Activated CD4-positive, alpha-beta T cell treated with anti-CD3 and anti-CD28 coated beads, Interleukin-2, amount 10 ng/mL, durations not matched to agents 24 days and 14 days (primary cell): ENCODE data around the gene ENO1. TPM values are rescaled to one million over a fixed set of nuclear protein-coding genes. Genes with fewer than 3 reads are reported as not detected.
"Not testable (repeated sequence)": the region's sequence is repeated elsewhere in the genome, so short reads cannot be mapped to it uniquely, and the experiment has no call there.

Source experiments
- DNase-seq: peaks from one replicate; pipeline ENCODE4 v3.0.0; 2022
- H3K27ac Mint-ChIP-seq: one replicate; pipeline ENCODE4 v1.8.0; 2022; ENCODE audit warnings: mild to moderate bottlenecking, mixed read lengths
- H3K27me3 Mint-ChIP-seq: one replicate; pipeline ENCODE4 v1.8.0; 2022; ENCODE audit warnings: mixed read lengths
- H3K36me3 Mint-ChIP-seq: one replicate; pipeline ENCODE4 v1.8.0; 2022; ENCODE audit warnings: low read depth, mild to moderate bottlenecking, mixed read lengths
- H3K4me1 Mint-ChIP-seq: one replicate; pipeline ENCODE4 v1.8.0; 2021; ENCODE audit warnings: mixed read lengths
- H3K4me3 Mint-ChIP-seq: one replicate; pipeline ENCODE4 v1.8.0; 2022; ENCODE audit warnings: mild to moderate bottlenecking, moderate library complexity, mixed read lengths
- H3K9me3 Mint-ChIP-seq: one replicate; pipeline ENCODE4 v1.8.0; 2021; ENCODE audit warnings: mixed read lengths
- intact Hi-C: fragments of 100-400 bp; cut with micrococcal nuclease; formaldehyde crosslinking; loops from one replicate; pipeline ENCODE4 v1.15.1; 2023
- total RNA-seq: library from RNA; stranded (reverse); gene quantifications from 2 replicates; pipeline ENCODE4 v1.2.3, GENCODE V29; 2022

ENO1 gene
- total RNA-seq, 1 donor from 2014 or later = 3,899 TPM

DNA sequence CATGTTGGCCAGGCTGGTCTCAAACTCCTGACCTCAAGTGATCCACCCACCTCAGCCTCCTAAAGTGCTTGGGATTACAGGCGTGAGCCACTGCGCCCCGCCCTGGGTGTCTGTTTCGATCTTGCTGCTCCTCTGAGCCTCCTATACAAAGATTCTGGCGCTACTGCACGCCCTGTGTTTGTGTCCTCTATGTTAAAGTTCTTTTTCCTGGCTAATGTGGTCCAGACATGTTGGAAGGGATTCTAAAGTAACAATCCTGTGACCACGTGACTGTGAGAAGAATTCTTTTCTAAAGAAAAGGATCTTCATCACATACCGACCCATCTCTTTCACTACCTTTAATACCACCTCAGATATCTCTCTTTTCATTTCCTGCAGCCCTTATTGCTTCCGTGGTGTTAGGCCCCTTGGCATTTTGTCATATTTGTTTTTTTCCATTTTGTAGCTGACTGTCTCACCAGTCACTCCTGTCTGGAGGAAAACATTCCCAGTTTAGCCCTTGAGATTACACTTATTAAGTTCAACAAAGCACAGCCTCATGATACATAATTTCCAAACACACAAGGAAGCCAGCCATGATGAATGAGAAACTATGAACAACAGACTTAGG is 27.2 kb upstream of the ENO1 start:
- peaks cover 39% of the 10 kb centered on the region for H3K4me1 Mint-ChIP-seq
- H3K27ac Mint-ChIP-seq = peak overlapping the region; percentile 60
- H3K36me3 Mint-ChIP-seq = peaks cover 10% of the 10 kb centered on the region
- H3K9me3 Mint-ChIP-seq = peaks cover 5% of the 10 kb centered on the region
- DNase-seq = no peak
- H3K27me3 Mint-ChIP-seq = no peaks in the 10 kb centered on the region
- intact Hi-C loops = no loop called here
- H3K4me3 Mint-ChIP-seq = no peak overlapping the region

- intact Hi-C loops = no loop called here
- Mint-ChIP-seq H3K4me1 (peaks cover 46% of the 10 kb centered on the region), H3K9me3 (peaks cover 5% of the 10 kb centered on the region), H3K27ac (peak overlapping the region; percentile 83), H3K36me3 (peaks cover 15% of the 10 kb centered on the region), H3K27me3 (no peaks in the 10 kb centered on the region), H3K4me3 (no peak overlapping the region)
- no peak for DNase-seq
Measured at GRCh38 chr1:8903908-8904650, 25.6 kb upstream of the ENO1 start.

DNA sequence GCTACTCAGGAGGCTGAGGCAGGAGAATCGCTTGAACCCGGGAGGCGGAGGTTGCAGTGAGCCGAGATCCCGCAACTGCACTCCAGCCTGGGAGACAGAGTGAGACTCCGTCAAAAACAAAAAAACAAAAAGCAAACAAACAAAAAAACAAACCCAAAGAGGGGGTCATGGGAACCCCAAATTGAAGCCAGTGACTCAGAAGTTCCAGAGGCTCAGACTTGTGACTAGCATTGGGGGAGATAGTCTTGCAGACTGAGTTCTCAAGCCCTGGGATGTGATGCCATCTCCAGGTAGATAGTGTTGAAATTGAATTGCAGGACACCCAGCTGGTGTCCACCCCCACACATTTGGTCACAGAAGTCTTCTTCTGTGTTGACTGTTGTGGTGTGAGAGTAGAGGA is 24.9 kb upstream of the ENO1 start:
- H3K4me1 Mint-ChIP-seq = peaks cover 49% of the 10 kb centered on the region
- intact Hi-C loops = no loop called here
- peaks cover 9% of the 10 kb centered on the region for H3K9me3 Mint-ChIP-seq

DNA sequence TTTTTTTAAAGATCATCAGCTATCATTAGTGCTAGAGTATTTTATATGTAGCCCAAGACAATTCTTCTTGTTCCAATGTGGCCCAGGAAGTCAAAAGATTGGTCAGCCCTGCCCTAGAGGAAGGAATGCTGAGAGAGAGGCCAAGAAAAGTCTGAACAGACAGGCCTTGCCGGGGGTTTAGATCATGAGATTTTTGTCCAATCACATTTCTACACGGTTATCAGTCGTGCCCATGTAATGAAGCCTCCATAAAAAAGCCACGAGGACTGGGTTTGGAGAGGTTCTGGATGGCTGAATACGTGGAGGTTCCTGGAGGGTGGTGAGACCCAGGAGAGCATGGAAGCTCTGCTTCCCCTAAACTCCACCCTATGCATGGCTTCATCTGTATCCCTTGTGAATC is 24.3 kb upstream of the ENO1 start:
- peak overlapping the region; percentile 83 for H3K27ac Mint-ChIP-seq
- peaks cover 20% of the 10 kb centered on the region for H3K36me3 Mint-ChIP-seq
- H3K4me3 Mint-ChIP-seq = no peak overlapping the region
- intact Hi-C loops = no loop called here
- peaks cover 9% of the 10 kb centered on the region for H3K9me3 Mint-ChIP-seq
- H3K27me3 Mint-ChIP-seq = no peaks in the 10 kb centered on the region
- peaks cover 48% of the 10 kb centered on the region for H3K4me1 Mint-ChIP-seq
- DNase-seq = no peak

More for the DNA sequence above, 24.9 kb upstream of the ENO1 start:
- Mint-ChIP-seq H3K27me3 (no peaks in the 10 kb centered on the region), H3K4me3 (no peak overlapping the region), H3K36me3 (peaks cover 18% of the 10 kb centered on the region), H3K27ac (peak overlapping the region; percentile 83)
- DNase-seq = peak; percentile 74

- intact Hi-C loops = loop anchor here (1.0 to 2.0 kb wide), 2 partner anchors 22 to 198 kb away; partner anchors contain the start of gene ENO1
- H3K9me3 Mint-ChIP-seq, DNase-seq, H3K4me3 Mint-ChIP-seq, H3K27me3 Mint-ChIP-seq: not testable (repeated sequence)
- Mint-ChIP-seq H3K36me3 (peaks cover 18% of the 10 kb centered on the region), H3K4me1 (peaks cover 44% of the 10 kb centered on the region), H3K27ac (peak overlapping the region; percentile 98)
Measured at GRCh38 chr1:8900684-8901083, 22.2 kb upstream of the ENO1 start.

DNA sequence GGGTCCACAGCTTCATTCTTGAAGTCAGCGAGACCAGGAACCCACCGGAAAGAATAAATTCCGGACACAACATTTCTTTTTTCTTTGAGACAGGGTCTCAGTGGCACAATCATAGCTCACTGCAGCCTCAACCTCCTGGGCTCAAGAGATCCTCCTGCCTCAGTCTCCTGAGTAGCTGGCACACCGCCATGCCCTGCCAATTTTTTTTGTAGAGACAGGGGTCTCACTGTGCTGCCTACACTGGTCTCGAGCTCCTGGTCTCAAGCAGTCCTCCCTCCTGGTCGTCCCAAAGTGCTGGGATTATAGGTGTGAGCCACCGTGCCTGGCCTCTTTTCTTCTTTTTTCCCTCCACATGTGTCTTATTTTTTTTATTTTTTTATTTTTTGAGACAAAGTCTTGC is 20.6 kb upstream of the ENO1 start:
- DNase-seq = no peak
- H3K4me3 Mint-ChIP-seq = no peak overlapping the region
- peak overlapping the region; percentile 98 for H3K27ac Mint-ChIP-seq
- no peaks in the 10 kb centered on the region for H3K27me3 Mint-ChIP-seq
- peaks cover 9% of the 10 kb centered on the region for H3K9me3 Mint-ChIP-seq
- peaks cover 17% of the 10 kb centered on the region for H3K36me3 Mint-ChIP-seq
- intact Hi-C loops = no loop called here
- H3K4me1 Mint-ChIP-seq = peaks cover 39% of the 10 kb centered on the region

DNA sequence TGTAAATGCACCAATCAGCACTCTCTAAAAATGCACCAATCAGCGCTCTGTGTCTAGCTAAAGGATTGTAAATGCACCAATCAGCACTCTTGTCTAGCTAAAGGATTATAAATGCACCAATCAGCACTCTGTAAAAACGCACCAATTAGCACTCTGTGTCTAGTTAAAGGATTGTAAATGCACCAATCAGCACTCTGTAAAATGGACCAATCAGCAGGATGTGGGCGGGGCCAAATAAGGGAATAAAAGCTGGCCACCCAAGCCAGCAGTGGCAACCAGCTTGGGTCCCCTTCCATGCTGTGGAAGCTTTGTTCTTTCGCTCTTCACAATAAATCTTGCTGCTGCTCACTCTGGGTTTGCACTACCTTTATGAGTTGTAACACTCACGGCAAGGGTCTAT is 19.9 kb upstream of the ENO1 start:
- DNase-seq, H3K9me3 Mint-ChIP-seq, intact Hi-C loops, H3K4me3 Mint-ChIP-seq, H3K27me3 Mint-ChIP-seq: not testable (repeated sequence)
- Mint-ChIP-seq H3K36me3 (peaks cover 17% of the 10 kb centered on the region), H3K27ac (peak overlapping the region; percentile 98), H3K4me1 (peaks cover 36% of the 10 kb centered on the region)

GRCh38 chr1:8897505-8897904 is 19.0 kb upstream of the ENO1 start:
- not testable (repeated sequence) for H3K4me3 Mint-ChIP-seq

DNA sequence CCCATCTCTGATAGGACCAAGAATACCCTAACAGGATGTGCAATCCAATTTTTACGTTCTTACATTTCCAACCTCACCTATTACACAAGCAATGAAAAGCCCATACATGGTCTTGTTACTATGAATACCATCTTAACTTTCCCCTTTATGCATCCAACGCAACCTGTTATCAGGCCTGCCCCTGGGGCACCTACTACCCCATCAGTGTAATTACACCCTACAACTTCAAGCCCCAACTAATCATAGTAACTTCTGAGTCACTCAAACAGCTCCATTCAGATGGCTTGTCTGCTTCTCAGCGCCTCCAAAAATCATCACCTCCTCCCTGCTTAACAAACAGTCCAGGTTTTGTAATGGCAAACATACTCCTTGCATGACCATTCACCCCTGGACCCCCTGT is 18.3 kb upstream of the ENO1 start:
- H3K4me3 Mint-ChIP-seq, DNase-seq, H3K27me3 Mint-ChIP-seq, H3K27ac Mint-ChIP-seq, H3K9me3 Mint-ChIP-seq, intact Hi-C loops: not testable (repeated sequence)
- peaks cover 28% of the 10 kb centered on the region for H3K4me1 Mint-ChIP-seq
- H3K36me3 Mint-ChIP-seq = peaks cover 17% of the 10 kb centered on the region

More at GRCh38 chr1:8897505-8897904, 19.0 kb upstream of the ENO1 start:
- Mint-ChIP-seq H3K4me1 (peaks cover 30% of the 10 kb centered on the region), H3K36me3 (peaks cover 17% of the 10 kb centered on the region)
- H3K27ac Mint-ChIP-seq, H3K27me3 Mint-ChIP-seq, DNase-seq, H3K9me3 Mint-ChIP-seq, intact Hi-C loops: not testable (repeated sequence)

DNA sequence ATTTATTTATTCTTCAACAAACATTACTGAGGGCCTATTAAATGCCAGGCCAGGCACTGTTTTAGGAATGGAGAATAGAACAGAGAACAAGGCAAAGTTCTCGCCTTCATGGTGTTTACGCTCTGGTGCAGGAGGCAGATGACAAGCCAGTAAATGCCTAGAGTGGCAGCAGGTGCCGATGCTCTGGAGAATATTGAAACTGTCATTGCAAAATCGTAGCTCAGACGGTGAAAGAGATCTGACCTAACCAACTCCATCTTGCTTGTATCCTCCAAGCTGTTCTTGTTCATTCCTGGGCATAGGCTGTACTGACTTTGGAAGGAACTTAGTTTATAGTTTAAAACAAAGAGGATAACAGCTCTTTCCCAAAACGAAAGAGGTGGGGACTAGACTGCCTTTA is 13.5 kb upstream of the ENO1 start:
- DNase-seq = no peak
- intact Hi-C loops = no loop called here
- H3K36me3 Mint-ChIP-seq = no peaks in the 10 kb centered on the region
- H3K4me1 Mint-ChIP-seq = peaks cover 4% of the 10 kb centered on the region
- H3K27me3 Mint-ChIP-seq = no peaks in the 10 kb centered on the region
- no peaks in the 10 kb centered on the region for H3K9me3 Mint-ChIP-seq
- no peak overlapping the region for H3K27ac Mint-ChIP-seq
- H3K4me3 Mint-ChIP-seq = no peak overlapping the region

DNA sequence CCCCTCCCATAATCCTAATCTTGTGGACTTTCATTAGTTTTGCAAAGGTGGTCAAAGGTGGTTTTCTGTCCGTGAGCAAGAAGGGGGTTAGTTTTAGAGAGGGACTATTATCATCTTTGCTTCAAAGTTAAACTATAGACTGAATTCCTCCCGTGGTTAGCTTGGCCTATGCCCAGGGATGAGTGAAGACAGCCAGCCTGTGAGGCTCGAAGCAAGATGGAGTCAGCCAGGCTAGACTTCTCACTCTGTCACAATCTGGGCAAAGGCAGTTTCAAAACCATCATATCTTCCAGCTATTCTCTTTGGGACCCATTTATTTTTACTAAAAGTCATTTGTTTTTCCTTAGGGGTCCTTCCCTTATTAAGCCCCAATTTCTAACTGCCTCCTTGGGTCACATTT is 12.9 kb upstream of the ENO1 start:
- H3K27me3 Mint-ChIP-seq = no peaks in the 10 kb centered on the region
- no peaks in the 10 kb centered on the region for H3K36me3 Mint-ChIP-seq
- intact Hi-C loops = no loop called here
- no peak overlapping the region for H3K4me3 Mint-ChIP-seq
- no peak overlapping the region for H3K27ac Mint-ChIP-seq
- peaks cover 4% of the 10 kb centered on the region for H3K4me1 Mint-ChIP-seq
- no peaks in the 10 kb centered on the region for H3K9me3 Mint-ChIP-seq
- no peak for DNase-seq

DNA sequence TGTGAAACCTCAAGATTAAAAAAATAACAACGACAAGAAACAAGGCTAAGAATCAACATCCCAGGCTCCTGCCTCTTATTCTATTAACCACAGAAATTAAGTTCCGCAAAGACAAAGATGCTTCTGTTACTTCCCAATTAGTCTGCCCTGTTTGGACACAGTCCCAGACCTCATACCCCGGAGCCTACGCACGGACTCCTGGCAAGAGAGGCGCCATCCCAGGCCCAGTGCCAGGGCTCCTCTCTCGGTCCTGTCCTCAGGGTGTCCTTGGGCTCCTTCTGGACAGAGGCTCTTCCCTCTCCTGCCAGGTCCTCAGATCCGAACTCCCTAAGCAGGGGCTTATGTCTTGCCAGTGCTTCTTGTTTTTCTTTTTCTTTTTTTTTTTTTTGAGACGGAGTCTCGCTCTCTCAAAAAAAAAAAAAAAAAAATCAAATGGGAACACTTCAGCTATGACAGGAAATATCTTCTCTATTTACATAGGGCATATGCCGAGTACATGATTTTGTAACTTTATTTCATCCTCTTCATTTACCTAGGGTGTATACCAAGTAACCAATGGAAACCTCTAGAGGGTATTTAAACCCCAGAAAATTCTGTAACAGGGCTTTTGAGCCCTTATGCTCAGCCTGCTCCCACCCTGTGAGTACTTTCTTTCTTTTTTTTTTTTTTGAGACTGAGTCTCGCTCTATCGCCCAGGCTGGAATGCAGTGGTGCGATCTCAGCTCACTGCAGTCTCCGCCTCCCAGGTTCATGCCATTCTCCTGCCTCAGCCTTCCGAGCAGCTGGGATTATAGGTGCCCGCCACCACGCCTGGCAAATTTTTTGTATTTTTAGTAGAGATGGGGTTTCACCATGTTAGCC is 11.7 kb upstream of the ENO1 start:
- peaks cover 7% of the 10 kb centered on the region for H3K4me1 Mint-ChIP-seq

GRCh38 chr1:8889103-8889846 is 10.8 kb upstream of the ENO1 start:
- Mint-ChIP-seq H3K4me1 (peaks cover 7% of the 10 kb centered on the region), H3K27ac (no peak overlapping the region), H3K27me3 (no peaks in the 10 kb centered on the region), H3K9me3 (no peaks in the 10 kb centered on the region), H3K4me3 (no peak overlapping the region), H3K36me3 (no peaks in the 10 kb centered on the region)
- no peak for DNase-seq
- intact Hi-C loops = no loop called here

More for the DNA sequence above, 11.7 kb upstream of the ENO1 start:
- no peak overlapping the region for H3K27ac Mint-ChIP-seq
- no peaks in the 10 kb centered on the region for H3K36me3 Mint-ChIP-seq
- intact Hi-C loops = no loop called here
- H3K27me3 Mint-ChIP-seq = no peaks in the 10 kb centered on the region
- H3K4me3 Mint-ChIP-seq = no peak overlapping the region
- no peak for DNase-seq
- no peaks in the 10 kb centered on the region for H3K9me3 Mint-ChIP-seq
